Heart right ventricle (tissue), 16 donors: ENCODE measurements around the gene MYO6. TPM values are rescaled to one million over a fixed set of nuclear protein-coding genes. Genes with fewer than 3 reads are reported as not detected.

Experiments used
- ATAC-seq, 8 donors: fragments of 200-7000 bp; cut with Tn5 transposase; one replicate each; pipeline ENCODE4 v1.9.1; 2020; ENCODE audit warnings: mild to moderate bottlenecking in 8 of 8, moderate library complexity in 8 of 8, moderate number of reproducible peaks in 1 of 8
- DNase-seq, 2 donors: peaks; one replicate each; pipeline ENCODE4 v3.0.0-alpha.2; 2020
- H3K27ac ChIP-seq, 10 donors: fragments of 200-600 bp; sonication (generic) in 2 of 10; one replicate each; pipeline versions ENCODE4 v1.5.0 to v1.8.0; 2020 to 2022; ENCODE audit warnings: mild to moderate bottlenecking in 3 of 10
- H3K27me3 ChIP-seq, 7 donors: fragments of 200-600 bp; one replicate each; pipeline ENCODE4 v1.8.0; 2021 to 2022; ENCODE audit warnings: mild to moderate bottlenecking in 2 of 7
- H3K36me3 ChIP-seq, 9 donors: fragments of 200-600 bp; sonication (generic) in 1 of 9; one replicate each; pipeline versions ENCODE4 v1.5.0 to v1.8.0; 2020 to 2022; ENCODE audit warnings: mild to moderate bottlenecking in 2 of 9
- H3K4me1 ChIP-seq, 9 donors: fragments of 200-600 bp; sonication (generic) in 1 of 9; one replicate each; pipeline versions ENCODE4 v1.5.0 to v1.8.0; 2020 to 2022; ENCODE audit warnings: mild to moderate bottlenecking in 4 of 9
- H3K4me3 ChIP-seq, 10 donors: fragments of 200-600 bp; sonication (generic) in 2 of 10; one replicate each; pipeline versions ENCODE4 v1.5.0 to v1.8.0; 2020 to 2022; ENCODE audit warnings: mild to moderate bottlenecking in 7 of 10, moderate library complexity in 2 of 10
- H3K9me3 ChIP-seq, 11 donors: fragments of 200-600 bp in 10 of 11; sonication (generic) in 2 of 11; one replicate each; pipeline versions ENCODE4 v1.5.0 to v1.8.0; 2013 to 2022; ENCODE audit warnings: mild to moderate bottlenecking in 2 of 11, control low read depth in 1 of 11, moderate library complexity in 1 of 11
- CTCF ChIP-seq, 9 donors: fragments of 200-600 bp; sonication (generic) in 2 of 9; IDR thresholded peaks; one replicate each; pipeline versions ENCODE4 v1.5.0 to v1.8.0; 2021 to 2022; ENCODE audit warnings: antibody characterized with exemption in 9 of 9, mild to moderate bottlenecking in 5 of 9, moderate library complexity in 1 of 9
- WGBS, 2 donors: extraction: QIAGEN DNeasy Blood & Tissue Kit; methylation state at CpG; one replicate each; pipeline ENCODE4 v1.1.7; 2013; ENCODE audit warnings: inconsistent platforms in 1 of 2; 5-methylcytosine and 5-hydroxymethylcytosine counted together
- intact Hi-C, 10 donors: fragments of 100-400 bp; cut with DNase I; formaldehyde crosslinking; loops; one replicate each; pipeline versions ENCODE4 v1.11.1 to v1.14.2; 2022
- polyA plus RNA-seq, 2 donors: library from polyadenylated mRNA; stranded (reverse); fragments of 200-250 nt; gene quantifications; one replicate each; pipeline ENCODE4 v1.2.3, GENCODE V29; 2013
- total RNA-seq, 10 donors: library from RNA; stranded (reverse); fragmentation: NEBNext Ultra II Directional in 3 of 10; extraction: Animal tissue kit (Norgen Biotek cat#: 25700) in 3 of 10; gene quantifications; one replicate each; pipeline versions ENCODE4 v1.2.1 to v1.2.4, GENCODE V29; 2021 to 2023
- donor health status: Arrhythmogenic right ventricular cardiomyopathy.
- donor health status: ischemic (EF 13 %, LVEDD 7.1; RV severe dilation, severe dysfunction).
- donor health status: healthy with polysubstance abuse.
- donor health status: DM: no; HTN: yes; CAD: no.
- donor health status: DM: no; HTN: no; CAD: no.
- donor health status: ischemic (EF 25% LVEDD 6.9; RV normal size, moderate dysfunction).
- donor health status: ischemic (EF 25% LVEDD 5.7; RV mildly dilated, moderate dysfunction).
- donor health status: healthy.
- donor health status: DM: yes; HTN: yes; CAD: no.
- donor health status: Ischemic cardiomyopathy.
- donor health status: ischemic (EF 35%, LVEDD 5.7; RV mildly dilated, moderate dysfunction).
- donor health status: nonischemic (EF 11% LVEDD 7.7; RV severe dilation, severe dysfunction).
- donor health status: DM: yes; HTN: yes; CAD: no.
- donor health status: PGD.
- donor health status: ischemic (EF 29% LVEDD 5.4; RV normal size, mild dysfunction).
- donor health status: nonischemic (EF 23%, LVEDD 6.1; RV moderate dilation, normal function).

MYO6 gene
- total and polyA plus RNA-seq, 12 donors, result 2.4 to 9.7 (median 5.1) TPM

GRCh38 chr6:75758061-75758460 is 9.0 kb downstream of the MYO6 start:
- intact Hi-C loops, result no loop called here
- TF ChIP-seq CTCF (IDR thresholded peaks at IDR 0.05), result no peak
- WGBS, 2 donors, result 84 to 92% methylated on average over 5 of the region's 5 CpGs
- H3K27ac ChIP-seq, result no peak overlapping the region
- H3K27me3 ChIP-seq, result peaks cover 0 to 4% (median 0%) of the 10 kb centered on the region in 7 donors
- H3K36me3 ChIP-seq, result no peaks in the 10 kb centered on the region
- no peak overlapping the region for H3K4me3 ChIP-seq
- ATAC-seq, result no peak
- H3K4me1 ChIP-seq, result peaks cover 0 to 24% (median 4%) of the 10 kb centered on the region in 9 donors
- H3K9me3 ChIP-seq, result no peaks in the 10 kb centered on the region
- DNase-seq, result no peak

- intact Hi-C loops, result no loop called here
- no peak for DNase-seq
- Histone ChIP-seq H3K27me3 (peaks cover 0 to 4% (median 0%) of the 10 kb centered on the region in 7 donors), H3K36me3 (peaks cover 0 to 1% (median 0%) of the 10 kb centered on the region in 9 donors), H3K27ac (peak overlapping the region in 1 of 10 donors; percentile 29), H3K9me3 (no peaks in the 10 kb centered on the region), H3K4me3 (no peak overlapping the region), H3K4me1 (peaks cover 0 to 24% (median 4%) of the 10 kb centered on the region in 9 donors)
- 68% methylated on average over 5 of the region's 5 CpGs for WGBS, 2 donors
- no peak for TF ChIP-seq CTCF (IDR thresholded peaks at IDR 0.05)
- ATAC-seq, result no peak
These were observed 10.2 kb downstream of the MYO6 start for GRCh38 chr6:75759207-75759606.

- ATAC-seq (no peak), DNase-seq (no peak)
- Histone ChIP-seq H3K9me3 (no peaks in the 10 kb centered on the region), H3K27ac (no peak overlapping the region), H3K36me3 (peaks cover 0 to 4% (median 0%) of the 10 kb centered on the region in 9 donors), H3K27me3 (peaks cover 0 to 4% (median 0%) of the 10 kb centered on the region in 7 donors), H3K4me3 (no peak overlapping the region), H3K4me1 (peaks cover 0 to 24% (median 4%) of the 10 kb centered on the region in 9 donors)
- 73 to 81% methylated on average over 1 of the region's 1 CpG for WGBS, 2 donors
- intact Hi-C loops, result no loop called here
- TF ChIP-seq CTCF (IDR thresholded peaks at IDR 0.05), result no peak
These were observed 11.3 kb downstream of the MYO6 start for GRCh38 chr6:75760320-75760719.

- Histone ChIP-seq H3K4me1 (peaks cover 0 to 24% (median 4%) of the 10 kb centered on the region in 9 donors), H3K4me3 (no peak overlapping the region), H3K27me3 (peaks cover 0 to under 1% (median 0%) of the 10 kb centered on the region in 7 donors), H3K36me3 (peaks cover 0 to 4% (median 0%) of the 10 kb centered on the region in 9 donors), H3K27ac (no peak overlapping the region), H3K9me3 (no peaks in the 10 kb centered on the region)
- ATAC-seq (no peak), DNase-seq (no peak)
- intact Hi-C loops, result no loop called here
- TF ChIP-seq CTCF (IDR thresholded peaks at IDR 0.05), result no peak
- 98 to 100% methylated on average over 1 of the region's 1 CpG for WGBS, 2 donors
These were observed 12.4 kb downstream of the MYO6 start for GRCh38 chr6:75761489-75761888.
